Fibroblast of lung (primary cell): Measurements from ENCODE around the gene RPL11.

ENCODE experiments used
- EZH2 ChIP-seq: IDR thresholded peaks from 2 replicates; pipeline ENCODE4 v1.5.1; 2012; ENCODE audit warnings: low read length, control low read depth, mild to moderate bottlenecking; ENCODE audit errors: missing control alignments
- TF ChIP-seq, protein P1 (sequence below), 2 donors: IDR thresholded peaks in 1 of 2; conservative IDR thresholded peaks in 1 of 2; 1 replicate in 1 of 2; 2 replicates in 1 of 2; pipeline ENCODE4 v1.5.1; 2011 to 2012; ENCODE audit warnings: low read length in 2 of 2, control low read depth in 1 of 2, inconsistent platforms in 1 of 2, low read depth in 1 of 2, mild to moderate bottlenecking in 1 of 2

DNA sequence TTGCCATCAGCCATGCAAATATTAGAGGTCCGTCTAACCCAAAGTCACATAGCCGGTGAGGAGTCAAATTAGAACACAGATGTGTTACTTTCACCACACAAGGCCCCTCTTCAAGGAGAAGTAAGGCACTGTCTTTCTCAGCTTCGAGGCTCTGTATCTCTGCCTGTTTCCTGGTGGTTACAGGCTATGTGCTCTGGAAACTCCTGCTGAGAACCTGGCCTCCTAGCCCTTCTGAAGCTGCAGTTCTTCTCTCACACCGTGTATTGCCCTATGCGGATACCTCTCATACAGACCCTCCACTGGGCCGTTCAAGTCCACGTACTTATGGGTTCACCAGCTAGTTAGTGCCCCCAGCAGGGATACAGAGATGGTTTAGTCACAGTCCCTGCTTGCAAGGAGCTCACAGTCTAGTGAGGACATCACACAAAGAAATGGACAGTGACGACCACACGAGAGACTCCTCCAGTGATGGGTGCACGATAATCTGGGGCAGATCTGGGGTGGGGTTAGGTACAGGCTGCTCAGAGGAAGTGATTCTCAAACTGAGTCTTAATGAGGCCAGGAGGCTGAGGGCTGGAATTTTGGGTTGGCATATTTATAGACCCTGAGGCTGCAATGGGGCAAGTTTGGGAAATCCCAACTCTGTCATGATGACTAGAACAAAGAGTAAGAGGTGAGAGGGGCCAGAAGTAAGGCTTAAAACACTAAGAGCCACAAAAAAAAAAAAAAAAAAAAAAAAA is 28.8 kb downstream of the RPL11 start:
- TF ChIP-seq, protein P1, sequence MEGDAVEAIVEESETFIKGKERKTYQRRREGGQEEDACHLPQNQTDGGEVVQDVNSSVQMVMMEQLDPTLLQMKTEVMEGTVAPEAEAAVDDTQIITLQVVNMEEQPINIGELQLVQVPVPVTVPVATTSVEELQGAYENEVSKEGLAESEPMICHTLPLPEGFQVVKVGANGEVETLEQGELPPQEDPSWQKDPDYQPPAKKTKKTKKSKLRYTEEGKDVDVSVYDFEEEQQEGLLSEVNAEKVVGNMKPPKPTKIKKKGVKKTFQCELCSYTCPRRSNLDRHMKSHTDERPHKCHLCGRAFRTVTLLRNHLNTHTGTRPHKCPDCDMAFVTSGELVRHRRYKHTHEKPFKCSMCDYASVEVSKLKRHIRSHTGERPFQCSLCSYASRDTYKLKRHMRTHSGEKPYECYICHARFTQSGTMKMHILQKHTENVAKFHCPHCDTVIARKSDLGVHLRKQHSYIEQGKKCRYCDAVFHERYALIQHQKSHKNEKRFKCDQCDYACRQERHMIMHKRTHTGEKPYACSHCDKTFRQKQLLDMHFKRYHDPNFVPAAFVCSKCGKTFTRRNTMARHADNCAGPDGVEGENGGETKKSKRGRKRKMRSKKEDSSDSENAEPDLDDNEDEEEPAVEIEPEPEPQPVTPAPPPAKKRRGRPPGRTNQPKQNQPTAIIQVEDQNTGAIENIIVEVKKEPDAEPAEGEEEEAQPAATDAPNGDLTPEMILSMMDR (conservative IDR thresholded peaks at IDR 0.05 in 1 of 2, IDR thresholded peaks at IDR 0.05 in 1 of 2; ENCODE audit: low read depth in 1 of 2, low read length in 2 of 2) = no peak
- no peak for TF ChIP-seq EZH2
